ENCODE results near the gene TECPR2.
"Not testable (repeated sequence)": the region's sequence is repeated elsewhere in the genome, so short reads cannot be mapped to it uniquely, and the experiment has no call there.

TECPR2 gene

DNA sequence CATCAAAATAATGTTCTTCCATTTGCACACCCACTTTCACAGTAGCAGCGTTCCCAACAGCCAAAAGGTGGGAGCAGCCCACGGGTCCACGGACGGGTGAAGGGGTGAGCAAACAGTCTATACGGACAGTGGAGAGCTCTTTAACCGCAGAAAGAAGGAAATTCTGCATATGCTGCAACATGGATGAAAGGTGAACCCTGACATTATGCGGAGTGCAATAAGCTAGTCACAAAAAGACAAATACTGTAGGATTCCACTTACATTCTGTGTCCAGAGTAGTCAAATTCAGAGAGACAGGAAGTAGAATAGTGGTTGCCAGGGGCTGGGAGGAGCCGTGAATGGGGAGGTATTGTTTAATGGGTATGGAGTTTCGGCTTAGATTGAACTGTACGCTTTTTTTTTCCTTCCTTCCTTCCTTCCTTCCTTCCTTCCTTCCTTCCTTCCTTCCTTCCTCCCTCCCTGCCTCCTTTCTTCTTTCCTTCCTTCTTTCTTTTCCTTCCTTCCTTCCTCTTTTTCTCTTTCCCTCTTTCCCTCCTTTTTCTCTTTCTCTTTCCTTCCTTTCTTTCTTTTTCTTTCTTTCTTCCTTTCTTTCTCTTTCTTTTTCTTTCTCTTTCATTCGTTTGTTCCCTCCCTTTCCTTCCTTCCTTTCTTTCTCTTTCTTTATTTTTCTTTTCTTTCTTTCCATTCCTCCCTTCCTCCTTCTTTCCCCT is 162.6 kb downstream of the TECPR2 start:
- DNase-seq (ENCODE audit: low read depth, low spot score): no peak

DNA sequence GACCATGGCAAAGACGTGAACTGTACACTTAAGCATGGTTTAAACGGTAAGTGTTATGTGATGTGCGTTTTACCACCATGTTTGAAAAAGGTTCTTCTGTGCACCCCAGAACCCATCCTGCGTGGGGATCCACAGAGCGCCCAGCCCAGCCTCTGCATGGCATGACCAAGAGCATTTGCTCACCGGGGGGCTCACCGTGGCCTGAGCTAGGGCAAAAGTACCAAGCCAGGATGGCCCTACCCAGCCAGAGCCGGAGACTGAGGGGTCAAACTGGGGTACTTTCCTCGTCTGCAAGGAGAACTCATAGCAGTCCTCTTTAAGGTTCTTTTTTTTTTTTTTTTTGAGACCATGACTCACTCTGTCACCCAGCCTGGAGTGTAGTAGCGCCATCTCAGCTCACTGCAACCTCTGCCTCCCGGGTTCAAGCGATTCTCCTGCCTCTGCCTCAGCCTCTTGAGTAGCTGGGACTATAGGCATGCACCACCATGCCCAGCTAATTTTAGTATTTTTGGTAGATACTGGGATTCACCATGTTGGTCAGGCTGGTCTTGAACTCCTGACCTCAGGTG is 163.3 kb downstream of the TECPR2 start:
- DNase-seq (ENCODE audit: low read depth, low spot score): no peak

DNA sequence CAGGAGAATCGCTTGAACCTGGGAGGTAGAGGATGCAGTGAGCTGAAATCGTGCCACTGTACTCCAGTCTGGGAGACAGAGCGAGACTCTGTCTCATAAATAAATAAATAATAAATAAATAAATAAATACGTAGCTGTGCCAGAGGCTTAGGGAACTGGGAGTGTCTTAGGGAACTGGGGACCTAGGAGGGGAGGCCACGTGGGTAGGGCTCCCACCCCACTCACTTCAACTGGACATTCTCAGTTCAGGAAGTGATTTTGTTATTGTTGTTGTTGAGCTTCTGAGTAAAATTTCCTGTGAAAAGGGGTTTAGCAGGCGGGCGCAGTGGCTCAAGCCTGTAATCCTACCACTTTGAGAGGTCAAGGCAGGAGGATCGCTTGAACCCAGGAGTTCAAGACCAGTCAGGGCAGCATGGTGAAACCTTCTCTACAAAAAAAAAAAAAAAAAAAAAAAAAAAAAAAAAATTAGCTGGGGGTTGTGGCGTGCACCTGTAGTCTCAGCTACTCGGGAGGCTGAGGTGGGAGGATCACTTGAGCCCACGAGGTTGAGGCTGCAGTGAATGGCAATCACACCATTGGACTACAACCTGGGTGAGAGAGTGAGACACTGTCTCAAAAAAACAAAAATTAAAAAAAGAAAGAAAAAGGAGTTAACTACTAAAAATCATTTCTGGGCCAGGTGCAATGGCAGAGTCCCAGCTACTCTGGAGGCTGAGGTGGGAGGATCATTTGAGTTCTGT is 165.9 kb downstream of the TECPR2 start:
- no peak for DNase-seq (ENCODE audit: low read depth, low spot score)

DNA sequence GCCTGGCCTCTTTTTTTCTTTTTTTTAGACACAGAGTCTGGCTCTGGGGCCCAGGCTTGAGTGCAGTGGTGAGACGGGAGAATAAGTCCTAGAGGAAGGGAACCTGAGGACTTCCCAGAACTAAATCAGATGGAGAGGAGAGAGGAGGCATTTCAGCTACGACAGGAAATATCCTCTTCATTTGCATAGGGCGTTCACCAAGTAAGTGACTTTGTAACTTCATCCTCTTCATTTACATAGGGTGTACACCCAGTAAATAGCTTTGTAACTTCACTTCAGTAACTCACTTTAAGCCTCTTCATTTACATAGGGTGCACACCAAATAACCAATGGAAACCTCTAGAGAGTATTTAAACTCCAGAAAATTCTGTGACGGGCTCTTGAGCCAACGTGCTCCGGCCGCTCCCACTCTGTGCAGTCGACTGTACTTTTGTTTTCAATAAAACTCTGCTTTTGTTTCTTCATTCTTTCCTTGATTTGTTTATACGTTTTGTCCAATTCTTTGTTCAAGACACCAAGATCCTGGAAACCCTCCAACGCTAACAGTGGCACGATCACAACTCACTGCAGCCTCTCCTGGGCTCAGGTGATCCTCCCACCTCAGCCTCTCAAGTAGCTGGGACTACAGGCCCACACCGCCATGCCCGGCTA is 168.2 kb downstream of the TECPR2 start:
- no peak for DNase-seq (ENCODE audit: low read depth, low spot score)

DNA sequence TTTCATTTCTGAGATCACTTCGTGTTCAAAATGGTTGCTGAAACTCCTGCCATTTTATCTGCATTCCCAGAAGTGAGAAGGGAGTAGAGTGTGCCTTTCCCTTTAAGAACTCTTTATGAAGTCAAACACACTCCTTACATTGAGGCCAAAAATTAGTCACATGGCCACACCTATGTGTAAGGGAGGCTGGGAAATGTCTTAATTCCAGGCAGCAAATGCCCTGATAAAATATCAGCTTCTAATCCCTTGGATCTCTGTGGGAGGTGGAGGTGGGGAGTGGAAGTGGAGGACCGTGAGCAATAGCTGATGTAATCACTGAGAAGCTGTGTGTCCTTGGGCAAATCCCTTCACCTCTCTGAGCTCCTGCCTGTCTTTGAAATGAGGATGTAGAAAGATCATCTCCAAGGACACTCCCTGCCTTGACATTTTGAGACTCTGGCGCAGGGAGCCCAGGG is 169.5 kb downstream of the TECPR2 start:
- no peak for DNase-seq (ENCODE audit: low read depth, low spot score)

DNA sequence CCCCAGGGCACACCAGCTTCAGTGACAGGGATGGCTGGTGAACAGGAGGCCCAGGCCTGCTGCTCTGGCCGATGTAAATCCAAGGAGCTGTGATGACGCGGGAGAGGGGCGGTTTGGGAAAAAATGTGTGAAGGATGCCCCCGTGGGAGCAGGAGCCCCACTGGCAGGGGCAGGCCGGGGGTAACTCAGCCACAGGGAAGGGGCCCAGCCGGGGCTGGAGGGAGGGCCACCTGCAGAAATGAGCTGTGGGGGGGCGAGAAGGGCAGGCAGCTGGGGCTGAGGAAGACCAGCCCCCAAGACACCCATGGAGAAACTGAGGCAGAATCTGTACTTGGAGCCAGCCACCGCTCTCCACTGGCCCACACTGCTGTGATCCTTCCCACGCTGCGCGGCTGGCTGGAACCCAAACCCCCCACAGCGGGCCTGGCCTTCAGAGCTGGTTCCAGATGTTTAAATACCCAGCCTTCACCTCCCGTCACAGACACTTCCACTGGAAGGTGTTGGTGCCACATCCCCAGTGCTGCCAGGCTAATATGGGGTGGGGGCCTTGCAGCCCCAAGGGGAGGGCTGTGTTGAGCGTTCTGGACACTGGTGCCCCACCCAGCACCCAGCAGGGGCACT is 175.3 kb downstream of the TECPR2 start:
- no peak for DNase-seq (ENCODE audit: low read depth, low spot score)

DNA sequence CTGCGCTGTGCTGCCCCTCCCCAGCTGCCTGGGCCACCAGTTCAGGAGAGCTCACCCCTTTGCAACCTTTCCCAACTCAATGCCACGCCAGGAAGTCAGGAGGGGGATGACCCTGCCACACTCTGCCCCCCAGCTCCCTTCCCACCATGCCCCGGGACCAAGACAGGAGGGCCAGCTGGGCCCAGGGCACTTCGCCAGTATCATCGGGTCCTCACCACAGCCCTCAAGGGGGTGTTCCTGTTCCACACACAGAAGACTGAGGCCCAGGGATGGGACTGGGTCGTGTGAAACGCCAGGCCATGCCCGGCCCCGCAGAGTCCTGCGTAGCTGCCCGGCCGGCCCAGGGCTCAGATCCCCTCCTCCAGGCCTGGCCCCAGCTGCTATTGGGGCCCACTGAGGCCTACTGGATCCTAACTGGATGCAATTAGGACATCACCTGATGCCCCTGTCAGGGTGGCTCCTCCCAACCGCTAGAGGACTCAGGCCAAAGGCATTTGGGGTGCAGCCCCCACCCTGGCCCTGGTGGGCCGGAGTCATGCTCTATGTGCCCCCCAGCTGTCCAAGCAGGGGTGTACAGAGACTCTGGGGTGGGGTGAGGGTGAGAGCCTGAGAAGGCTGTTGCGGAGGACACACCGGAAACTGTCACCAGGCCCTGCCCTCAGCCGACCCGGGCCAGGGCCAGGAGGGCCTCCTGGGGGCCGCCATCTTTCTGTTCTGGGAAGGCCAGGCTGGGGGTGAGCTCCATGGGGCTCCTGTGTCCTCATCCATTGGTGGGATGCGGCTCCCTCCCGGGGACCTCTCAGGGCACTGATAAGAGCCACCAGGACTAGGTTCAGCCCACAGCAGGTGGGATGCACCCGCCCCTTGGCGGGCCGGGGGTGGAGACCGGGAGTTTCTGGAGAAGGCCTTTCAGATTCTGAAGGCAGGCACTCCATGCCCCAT is 176.1 kb downstream of the TECPR2 start:
- no peak for DNase-seq (ENCODE audit: low read depth, low spot score)

DNA sequence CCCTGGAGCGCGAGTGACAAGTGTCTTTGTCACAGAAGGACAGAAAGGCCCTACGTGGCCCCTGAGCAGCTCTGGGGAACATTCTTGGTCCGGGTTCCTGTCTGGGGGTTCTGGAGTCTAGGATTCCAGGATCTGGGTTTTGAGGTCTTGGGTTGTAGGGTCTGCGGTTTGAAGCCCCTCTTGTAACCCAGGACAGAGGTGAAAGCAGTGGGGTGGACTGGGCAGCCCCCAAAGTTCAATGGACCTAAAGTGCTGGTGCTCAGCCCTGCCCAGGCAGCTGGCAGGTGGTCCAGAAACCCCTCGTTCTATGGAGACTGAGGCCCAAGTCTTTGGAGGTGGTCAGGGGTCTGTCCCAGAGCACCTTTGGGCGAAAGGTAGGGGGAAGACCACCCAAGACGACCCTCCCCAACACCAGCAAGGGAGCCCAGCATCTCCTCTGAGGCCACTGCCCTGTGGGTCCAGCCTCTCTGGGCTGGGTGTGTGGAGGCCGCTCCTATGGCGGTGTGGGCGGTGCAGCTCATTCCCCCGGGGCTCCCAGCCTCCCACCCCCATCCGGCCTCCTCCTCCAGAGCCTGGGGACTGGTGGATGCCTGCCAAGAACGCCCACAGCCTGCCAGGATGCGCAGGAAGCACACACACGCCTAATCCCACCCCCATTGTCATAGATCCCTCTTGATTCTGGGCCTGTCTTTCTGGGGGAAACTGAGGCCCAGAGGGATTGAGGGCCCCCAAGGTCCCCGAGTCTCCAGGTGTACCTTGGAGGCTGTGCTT is 177.0 kb downstream of the TECPR2 start:
- no peak for DNase-seq (ENCODE audit: low read depth, low spot score)

DNA sequence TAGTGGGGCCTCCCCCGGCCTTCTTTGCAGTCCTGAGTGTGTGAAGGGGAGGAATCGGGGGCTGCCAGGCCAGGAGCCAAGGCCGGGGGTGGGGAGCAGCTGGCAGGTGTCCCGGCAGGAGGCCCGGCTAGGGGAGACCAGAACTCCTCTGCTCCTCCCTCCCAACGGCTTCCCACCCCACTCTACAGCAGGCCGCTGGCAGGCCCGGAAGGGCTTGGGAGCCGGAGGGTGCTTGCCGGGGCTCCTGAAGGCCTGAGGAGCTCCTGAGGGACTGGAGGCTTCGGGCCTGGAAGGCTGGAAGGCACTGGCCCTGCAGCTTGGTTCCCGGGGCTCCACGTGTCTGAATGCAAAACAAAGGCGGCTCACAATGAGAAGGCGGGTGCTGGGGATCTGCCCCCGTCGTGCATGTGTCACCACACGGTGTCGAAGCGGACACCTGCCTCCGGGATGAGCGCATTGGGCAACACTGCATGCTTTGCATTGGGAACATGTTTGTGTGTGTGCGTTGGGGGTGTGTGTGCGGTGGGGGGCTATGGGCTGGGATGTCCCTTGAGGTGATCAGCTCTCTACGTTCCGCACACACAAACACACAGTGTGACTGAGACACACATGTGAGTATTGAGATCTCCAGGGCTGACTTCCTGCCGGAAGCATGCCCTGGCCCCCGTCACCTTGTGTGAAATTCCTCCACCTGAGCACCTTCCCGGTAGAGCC is 177.7 kb downstream of the TECPR2 start:
- no peak for DNase-seq (ENCODE audit: low read depth, low spot score)

DNA sequence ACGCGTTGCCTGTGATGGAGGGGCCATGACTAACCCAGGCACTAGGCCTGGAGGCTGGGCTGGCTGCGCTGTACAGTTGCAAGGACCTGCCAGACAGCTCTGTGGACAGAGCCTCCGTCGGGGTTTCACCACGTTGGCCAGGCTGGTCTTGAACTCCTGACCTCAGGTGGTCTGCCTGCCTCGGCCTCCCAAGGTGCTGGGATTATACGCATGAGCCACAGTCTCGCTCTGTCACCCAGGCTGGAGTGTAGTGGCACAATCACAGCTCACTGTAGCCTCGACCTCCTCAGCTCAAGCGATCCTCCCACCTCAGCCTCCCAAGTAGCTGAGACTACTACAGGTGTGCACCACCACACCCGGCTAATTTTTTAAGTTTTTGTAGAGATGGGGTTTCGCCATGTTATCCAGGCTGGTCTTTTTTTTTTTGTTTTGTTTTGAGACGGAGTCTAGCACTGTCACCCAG is 178.3 kb downstream of the TECPR2 start:
- not testable (repeated sequence) for DNase-seq (ENCODE audit: low read depth, low spot score)

DNA sequence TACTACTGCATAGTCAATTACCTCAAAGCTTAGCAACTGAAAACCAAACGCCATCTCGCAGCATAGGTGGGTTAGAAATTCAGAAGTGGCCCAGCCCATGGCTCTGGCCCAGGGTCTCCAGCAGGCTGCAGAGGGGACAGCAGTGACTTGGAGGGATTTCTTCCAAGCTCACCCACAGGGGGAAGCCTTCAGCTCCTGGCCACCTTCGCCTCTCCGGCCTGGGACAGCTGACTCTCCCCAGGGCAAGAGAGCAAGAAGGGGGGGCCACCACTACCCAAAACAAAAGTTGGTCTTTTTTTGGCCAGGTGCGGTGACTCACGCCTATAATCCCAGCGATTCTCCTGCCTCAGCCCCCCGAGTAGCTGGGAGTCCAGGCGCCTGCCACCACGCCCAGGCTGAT is 179.0 kb downstream of the TECPR2 start:
- DNase-seq (ENCODE audit: low read depth, low spot score): no peak

DNA sequence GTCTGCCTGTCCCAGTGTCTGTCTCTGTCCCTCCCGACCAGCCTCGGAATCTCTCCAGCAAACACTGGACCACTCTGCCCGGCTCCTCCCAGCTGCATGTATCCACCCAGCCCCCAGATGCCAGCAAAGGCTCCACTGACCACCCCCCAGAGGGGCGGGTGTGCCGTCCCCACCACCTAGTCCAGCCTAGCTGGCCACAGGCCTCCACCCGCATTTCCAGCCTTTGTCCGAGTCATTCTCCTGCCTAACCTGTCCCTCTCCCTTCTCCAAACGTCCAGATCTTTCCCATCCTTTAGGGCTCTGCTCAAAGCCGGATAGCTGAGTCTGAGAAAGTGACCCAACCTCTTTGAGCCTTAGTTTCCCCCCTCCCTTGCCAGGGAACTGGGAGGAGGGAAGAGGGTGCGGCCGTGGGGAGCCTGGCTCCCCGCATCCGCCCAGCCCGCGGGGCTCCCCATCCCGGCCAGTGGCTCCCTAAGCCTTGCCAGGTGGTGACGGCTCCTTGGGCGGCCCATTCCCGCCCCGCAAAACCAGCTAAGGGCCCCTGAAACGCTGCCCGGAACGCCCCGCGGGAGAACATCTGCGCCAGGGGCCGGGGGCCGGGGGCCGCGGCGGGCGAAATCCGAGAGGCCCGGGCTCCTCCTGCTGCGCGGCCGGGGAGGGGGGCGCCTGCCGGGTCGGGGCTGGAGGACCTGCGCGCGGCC is 181.5 kb downstream of the TECPR2 start:
- DNase-seq (ENCODE audit: low read depth, low spot score): no peak

DNA sequence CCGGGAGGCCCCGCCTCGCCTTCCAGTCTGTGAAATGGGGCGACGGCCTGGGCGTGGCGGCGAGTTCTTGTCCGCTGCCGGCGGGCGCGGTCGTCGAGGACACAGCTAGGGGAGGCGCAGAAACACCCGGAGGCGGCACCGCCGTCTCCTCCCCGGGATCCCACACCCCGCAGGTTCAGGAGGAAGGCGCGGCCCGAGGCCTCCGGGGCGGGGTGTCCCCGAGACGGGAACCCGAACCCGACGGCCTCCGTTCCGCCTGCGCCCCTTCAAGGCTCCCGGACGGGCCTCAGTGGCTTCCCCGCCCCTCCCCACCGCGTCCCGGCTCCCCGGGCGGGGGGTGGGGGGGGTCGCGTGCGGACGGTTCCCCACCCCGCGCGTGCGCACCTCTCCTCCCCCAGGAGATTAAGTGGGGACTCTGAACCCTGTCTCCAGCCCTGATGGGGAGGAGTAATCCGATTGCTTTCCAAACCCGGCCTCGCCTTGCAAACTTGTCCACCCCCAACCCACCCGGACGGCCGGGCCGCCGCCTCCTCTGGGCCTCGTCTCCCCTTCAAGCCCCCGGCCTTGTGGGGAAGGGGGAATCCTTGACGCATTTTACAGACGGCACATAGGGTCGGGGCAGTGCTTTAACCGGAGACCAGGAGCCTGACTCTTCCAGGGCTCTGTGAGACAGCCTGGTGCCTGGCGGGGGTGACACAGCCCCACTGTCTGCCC is 182.2 kb downstream of the TECPR2 start:
- DNase-seq (ENCODE audit: low read depth, low spot score): no peak

DNA sequence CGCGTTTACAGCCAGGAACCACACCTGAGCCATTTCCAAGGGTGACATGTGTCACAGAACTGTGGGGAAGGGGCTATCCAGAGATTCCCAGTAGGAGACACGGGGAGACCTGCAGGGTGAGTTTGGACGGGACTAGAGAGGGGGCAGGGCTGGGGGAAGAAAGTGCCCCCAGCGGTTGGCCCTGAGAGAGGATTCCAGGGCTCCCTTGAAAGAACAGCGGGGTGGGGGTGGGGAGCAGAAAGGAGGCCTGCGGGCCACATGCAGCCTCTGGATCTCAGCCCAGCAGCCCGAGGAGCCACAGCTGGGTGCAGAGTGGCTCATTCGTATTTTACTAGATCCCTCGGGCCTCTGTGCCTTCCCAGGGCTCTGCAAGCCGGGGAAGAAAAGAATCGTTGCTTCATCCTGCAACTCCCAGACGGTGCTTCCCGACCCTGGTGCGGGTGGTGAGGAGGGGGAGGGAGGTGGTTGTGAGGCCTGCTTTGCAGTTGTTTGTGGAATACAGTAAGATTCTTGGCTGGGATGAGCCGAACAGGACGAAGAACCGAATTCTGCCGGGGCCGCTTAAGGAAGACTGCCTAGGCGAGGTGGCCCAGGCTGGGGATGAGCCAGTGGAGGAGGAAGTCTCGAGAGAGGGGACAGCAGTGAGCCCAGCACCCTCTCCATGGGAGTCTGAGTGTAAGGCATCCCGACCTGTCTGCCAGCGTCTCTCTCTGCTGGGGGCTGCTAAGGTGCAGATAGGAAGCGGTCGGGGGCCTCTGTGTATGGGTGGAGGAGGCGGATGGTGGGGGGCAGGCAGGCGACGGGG is 182.9 kb downstream of the TECPR2 start:
- no peak for DNase-seq (ENCODE audit: low read depth, low spot score)

DNA sequence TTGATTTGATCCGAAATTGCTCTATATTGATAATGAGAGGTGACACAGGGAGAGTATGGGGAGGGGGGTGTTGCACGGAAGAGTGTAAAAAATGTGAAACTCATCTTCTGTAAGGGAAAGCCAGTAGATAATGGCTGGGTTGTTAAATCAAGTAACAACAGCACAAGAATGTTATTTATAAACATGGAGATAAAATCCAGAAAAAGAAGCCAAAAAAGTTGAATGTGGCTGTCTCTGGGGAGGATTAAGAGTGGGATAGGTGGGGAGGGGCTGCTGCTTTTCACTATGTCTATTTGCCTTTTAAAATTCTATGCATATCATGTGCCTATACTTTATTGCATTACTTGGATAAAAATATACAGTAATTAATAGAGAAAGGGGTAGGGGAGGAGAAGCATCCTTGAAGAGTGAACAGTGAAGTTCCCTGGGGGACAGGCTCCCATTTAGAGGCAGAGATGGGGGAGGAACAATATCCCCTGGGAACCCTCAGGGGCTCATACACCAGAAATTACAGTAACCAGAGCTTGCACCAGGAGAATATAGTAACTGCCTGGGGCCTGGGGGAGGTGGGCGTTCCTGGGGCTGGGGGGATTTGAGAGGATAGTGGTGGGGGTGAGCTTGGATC is 186.0 kb downstream of the TECPR2 start:
- DNase-seq (ENCODE audit: low read depth, low spot score): no peak

DNA sequence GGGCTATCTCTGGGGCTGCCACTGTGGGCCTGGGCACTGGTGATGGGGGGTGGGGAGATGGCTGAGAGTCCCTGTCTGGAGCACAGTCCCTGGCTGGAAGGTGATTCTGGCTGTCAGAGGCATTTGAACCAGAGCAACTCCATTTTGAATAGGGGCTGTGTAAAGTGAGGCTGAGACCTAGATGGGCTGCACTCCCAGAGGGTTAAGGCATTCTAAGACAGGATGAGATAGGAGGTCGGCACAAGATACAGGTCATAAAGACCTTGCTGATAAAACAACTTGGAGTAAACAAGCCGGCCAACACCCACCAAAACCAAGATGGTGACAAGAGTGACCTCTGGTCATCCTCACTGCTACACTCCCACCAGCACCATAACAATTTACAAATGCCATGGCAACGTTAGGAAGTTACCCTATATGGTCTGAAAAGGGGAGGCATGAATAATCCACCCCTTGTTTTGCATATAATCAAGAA is 188.2 kb downstream of the TECPR2 start:
- not testable (repeated sequence) for DNase-seq (ENCODE audit: low read depth, low spot score)
